ENCODE data around the gene PNMA6E.

GRCh38 chrX:153384390-153384789, 16.8 kb downstream of the PNMA6E start:
- no peak for TF ChIP-seq POLR2AphosphoS5 (IDR thresholded peaks at IDR 0.05; ENCODE audit: borderline replicate concordance, low read depth, low read length)
- TF ChIP-seq EZH2 (IDR thresholded peaks at IDR 0.05), result no peak
- TF ChIP-seq FOXP2 (optimal IDR thresholded peaks at IDR 0.05; ENCODE audit: control extremely low read depth, extremely low read length, insufficient read depth), result no peak

Data from SK-N-MC (cell line).